ENCODE data around the gene SLC26A2.

DNA sequence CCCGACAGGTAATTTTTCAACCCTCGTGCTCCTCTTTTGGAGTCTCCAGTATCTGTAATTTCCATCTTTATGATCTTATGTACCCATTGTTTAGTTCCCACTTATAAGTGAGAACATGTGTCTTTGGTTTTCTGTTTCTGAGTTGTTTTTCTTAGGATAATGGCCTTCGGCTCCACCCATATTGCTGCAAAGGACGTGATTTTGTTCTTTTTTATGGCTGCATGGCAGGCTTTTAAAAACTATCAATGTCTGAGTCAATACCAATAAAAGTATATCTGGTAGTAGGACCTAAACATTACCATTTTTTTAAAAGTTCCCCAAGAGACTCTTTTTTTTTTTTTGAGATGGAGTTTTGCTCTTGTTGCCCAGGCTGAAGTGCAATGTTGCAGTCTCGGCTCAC is 3.9 kb upstream of the SLC26A2 start:
- no peak for TF ChIP-seq POLR2A (IDR thresholded peaks at IDR 0.05)
- TF ChIP-seq, protein P1, sequence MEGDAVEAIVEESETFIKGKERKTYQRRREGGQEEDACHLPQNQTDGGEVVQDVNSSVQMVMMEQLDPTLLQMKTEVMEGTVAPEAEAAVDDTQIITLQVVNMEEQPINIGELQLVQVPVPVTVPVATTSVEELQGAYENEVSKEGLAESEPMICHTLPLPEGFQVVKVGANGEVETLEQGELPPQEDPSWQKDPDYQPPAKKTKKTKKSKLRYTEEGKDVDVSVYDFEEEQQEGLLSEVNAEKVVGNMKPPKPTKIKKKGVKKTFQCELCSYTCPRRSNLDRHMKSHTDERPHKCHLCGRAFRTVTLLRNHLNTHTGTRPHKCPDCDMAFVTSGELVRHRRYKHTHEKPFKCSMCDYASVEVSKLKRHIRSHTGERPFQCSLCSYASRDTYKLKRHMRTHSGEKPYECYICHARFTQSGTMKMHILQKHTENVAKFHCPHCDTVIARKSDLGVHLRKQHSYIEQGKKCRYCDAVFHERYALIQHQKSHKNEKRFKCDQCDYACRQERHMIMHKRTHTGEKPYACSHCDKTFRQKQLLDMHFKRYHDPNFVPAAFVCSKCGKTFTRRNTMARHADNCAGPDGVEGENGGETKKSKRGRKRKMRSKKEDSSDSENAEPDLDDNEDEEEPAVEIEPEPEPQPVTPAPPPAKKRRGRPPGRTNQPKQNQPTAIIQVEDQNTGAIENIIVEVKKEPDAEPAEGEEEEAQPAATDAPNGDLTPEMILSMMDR (IDR thresholded peaks at IDR 0.05), result no peak
- peak; percentile 53 for TF ChIP-seq POLR2AphosphoS5 (IDR thresholded peaks at IDR 0.05)
